ENCODE results near the gene DIO3.
"Not testable (repeated sequence)": the region's sequence is repeated elsewhere in the genome, so short reads cannot be mapped to it uniquely, and the experiment has no call there.

Gene DIO3

DNA sequence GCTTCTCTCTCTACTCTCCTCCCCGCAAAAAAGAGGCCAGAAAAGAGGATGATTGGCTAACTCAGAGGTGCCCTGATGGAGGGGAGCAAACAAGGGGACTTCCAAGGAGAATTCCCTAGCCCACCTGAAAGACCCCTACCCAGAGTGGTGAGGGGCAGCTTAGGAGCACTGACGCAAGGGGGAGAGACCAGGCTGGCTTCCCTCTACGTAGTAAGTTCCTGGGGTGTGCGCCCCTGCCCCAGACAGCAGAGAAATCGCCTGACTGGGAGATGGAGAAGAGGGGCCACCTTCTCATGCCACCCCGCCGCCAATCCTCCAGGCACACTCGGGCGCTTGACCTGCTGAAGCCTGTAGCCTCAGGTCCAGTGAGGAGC, 2.1 kb upstream of the DIO3 start:
- DNase-seq (ENCODE audit: low spot score): no peak

DNA sequence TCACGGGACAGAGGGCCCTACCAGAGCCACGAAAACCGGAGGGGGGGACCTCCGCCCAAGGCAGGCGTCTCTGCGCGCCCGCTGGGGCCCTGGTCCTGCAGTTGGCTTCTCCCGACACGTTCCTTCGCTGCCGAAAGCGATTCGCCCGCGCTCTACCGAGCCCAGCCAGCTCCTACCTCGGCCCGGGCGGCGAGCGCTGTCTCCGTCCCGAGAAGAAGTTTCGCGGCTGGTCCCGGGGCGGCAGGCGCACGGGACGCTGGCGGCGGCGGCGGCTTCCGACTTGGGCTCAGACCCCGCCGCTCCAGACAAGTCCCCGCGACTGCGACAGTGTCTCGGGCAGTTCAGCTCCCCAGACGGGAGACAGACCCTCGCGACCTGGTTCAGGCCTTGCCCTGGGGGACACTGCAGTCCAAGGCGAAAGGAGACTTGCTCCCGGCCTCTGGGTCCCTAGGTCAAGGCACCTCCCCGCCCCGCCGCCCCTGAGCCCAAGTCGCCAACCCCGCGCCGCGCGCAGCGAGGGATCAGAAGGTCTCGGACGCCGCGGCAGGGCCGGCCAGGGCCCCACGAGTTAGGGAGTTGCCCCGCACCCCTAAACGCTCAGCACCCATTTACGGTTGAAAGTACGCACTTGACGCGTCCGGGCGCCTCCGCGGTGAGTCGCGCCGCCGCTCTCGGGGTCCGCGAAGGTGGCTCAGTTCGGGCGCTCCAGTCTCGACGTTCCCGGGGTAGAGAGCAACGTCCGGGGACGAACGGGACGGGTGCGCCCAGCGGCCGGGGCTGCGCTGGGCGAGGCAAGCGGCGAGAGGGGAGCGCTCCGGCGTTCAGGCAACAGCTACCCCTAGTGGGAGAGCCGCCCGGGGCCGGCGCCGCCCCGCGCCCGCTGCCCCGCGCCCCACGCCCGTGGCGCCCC, 1.4 kb upstream of the DIO3 start:
- peak; percentile 22 for DNase-seq (ENCODE audit: low spot score)

DNA sequence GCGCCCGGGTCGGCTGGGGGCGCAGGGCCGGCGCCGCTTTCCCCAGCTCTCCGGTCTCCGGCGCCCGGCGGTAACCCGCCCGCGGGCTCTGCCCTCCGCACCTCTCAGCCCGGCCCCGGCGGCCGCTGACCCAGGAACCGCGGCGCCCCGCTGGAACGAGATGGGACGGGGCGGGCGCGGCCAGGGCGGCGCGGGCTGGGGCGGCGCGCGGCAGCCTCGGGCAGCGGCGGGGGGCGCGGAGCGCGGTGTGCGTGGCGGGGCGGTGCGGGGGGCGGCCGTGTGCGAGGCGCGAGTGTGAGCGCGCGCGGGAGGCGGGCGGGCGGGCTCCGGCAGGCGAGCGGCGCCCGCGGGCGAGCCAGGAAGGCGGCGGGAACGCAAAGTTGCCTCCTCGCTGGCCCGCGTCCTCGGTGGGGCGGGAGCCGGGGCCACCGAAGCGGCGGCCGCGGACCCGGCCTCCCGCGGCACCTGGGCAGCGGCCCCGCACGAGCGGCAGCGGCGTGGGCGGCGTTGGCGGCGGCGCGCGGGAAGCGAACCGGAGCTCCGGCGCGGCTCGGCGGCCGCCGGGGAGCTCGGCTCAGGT, 671 bp upstream of the DIO3 start:
- DNase-seq (ENCODE audit: low spot score): no peak

DNA sequence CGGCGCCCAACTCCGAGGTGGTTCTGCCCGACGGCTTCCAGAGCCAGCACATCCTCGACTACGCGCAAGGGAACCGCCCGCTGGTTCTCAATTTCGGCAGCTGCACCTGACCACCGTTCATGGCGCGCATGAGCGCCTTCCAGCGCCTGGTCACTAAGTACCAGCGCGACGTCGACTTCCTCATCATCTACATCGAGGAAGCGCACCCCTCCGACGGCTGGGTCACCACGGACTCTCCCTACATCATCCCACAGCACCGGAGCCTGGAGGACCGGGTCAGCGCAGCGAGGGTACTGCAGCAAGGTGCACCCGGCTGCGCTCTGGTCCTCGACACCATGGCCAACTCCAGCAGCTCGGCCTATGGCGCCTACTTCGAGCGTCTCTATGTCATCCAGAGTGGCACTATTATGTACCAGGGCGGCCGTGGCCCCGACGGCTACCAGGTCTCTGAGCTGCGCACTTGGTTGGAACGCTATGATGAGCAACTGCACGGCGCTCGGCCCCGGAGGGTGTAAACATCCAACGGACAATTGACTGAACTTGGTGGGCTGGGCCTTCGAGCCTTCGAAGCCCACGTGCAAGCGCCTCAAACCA, 699 bp downstream of the DIO3 start:
- DNase-seq (ENCODE audit: low spot score): no peak

DNA sequence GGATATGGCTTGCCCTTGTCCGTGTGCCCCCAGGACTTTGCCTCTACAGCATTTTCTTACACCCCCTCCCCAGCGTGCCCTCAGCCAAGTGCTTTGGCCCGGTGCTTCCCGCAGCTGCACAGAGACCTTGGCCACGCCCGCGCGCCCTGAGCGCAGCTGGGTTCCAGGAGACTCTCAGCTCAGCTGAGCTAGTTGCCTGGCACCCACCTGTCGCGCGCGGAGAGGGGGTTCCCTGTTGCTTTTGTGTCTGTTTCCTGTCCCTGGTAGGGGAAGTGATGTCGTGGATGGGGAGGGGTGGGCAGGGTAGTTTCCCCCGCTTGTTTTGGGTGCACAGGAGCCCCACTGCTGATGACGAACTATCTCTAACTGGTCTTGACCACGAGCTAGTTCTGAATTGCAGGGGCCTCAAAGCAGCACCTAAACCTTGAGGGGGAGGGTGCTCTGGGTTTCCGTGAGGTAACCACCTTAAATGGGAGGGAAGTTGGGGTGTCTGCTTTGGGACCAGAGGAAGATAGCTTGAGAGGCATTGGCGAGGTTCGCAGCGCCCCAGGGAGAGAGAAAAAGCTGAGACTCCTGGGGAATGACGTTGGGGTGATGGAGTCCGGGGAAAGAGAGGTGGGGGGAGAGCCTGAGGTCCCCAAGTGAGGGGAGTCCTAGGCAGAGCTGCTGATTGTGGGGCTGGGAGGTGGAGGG, 1.5 kb downstream of the DIO3 start:
- DNase-seq (ENCODE audit: low spot score): no peak

DNA sequence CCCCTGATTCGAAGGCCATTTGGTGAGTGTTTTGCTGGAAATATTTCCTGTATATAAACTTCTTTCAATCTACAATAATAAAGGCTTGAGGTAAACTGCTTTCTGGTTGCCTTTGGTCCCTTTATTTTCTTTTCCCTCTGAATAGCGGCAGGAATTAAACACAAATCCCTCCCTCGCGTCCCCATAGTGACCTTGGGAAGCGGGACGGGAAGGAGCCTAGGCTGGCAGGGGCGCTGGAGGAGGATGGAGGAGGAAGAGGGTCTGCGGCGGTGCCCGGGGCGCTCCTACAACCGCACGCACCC, 2.0 kb downstream of the DIO3 start:
- no peak for DNase-seq (ENCODE audit: low spot score)

DNA sequence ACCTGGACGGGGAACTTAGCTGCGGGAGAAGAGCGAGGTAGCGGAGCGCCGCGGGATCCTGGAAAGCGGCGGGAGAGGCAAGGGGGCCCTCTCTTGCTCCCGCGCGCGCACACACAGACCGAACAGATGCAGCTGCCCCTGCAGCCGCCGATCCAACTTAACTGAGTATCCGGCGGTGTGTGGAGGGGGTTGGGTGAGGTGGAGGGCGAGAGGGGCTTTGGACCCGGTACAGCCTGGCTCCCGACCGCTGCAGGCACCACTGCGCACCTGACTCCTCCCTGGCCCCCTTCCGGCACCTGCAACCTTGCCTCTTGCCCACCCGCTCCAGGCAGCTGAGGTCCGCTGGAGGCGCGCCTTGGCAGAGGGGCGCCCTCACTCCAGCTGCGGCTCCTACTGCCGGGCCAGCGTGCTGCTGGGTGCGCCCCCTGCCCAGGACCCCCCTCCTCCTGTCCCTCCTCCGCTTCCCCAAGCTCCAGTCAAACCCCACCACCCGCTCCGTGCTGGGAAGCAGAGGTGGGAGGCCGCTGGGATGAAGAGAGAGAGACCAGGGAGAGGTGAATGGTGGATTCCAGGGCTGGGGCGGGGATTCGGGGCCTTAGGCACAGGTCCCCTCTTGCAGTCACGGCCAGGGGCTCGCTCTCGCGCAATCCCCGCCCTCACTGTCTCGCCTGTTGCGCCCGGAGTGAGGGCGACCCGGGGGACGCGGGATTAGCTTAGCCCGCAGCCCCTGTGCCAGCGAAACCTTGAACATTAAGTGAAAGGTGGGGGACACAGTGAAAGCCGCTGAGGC, 2.6 kb downstream of the DIO3 start:
- no peak for DNase-seq (ENCODE audit: low spot score)

DNA sequence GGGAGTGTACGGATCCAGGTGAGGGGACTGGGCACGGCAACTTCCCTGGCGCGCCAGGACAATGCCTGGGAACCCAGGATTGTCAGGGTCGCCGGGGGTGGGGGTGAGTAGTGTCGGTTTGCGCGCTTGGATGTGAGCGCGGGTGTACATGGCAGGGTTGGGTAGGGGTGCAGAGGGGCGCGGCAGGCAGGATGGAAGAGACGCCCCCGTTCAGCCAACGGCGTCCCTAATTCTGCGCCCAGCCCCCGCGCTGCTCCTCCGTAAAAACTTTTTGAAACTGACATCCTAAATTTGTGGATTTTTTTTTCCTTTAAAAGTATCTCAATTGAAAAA, 3.1 kb downstream of the DIO3 start:
- no peak for DNase-seq (ENCODE audit: low spot score)

DNA sequence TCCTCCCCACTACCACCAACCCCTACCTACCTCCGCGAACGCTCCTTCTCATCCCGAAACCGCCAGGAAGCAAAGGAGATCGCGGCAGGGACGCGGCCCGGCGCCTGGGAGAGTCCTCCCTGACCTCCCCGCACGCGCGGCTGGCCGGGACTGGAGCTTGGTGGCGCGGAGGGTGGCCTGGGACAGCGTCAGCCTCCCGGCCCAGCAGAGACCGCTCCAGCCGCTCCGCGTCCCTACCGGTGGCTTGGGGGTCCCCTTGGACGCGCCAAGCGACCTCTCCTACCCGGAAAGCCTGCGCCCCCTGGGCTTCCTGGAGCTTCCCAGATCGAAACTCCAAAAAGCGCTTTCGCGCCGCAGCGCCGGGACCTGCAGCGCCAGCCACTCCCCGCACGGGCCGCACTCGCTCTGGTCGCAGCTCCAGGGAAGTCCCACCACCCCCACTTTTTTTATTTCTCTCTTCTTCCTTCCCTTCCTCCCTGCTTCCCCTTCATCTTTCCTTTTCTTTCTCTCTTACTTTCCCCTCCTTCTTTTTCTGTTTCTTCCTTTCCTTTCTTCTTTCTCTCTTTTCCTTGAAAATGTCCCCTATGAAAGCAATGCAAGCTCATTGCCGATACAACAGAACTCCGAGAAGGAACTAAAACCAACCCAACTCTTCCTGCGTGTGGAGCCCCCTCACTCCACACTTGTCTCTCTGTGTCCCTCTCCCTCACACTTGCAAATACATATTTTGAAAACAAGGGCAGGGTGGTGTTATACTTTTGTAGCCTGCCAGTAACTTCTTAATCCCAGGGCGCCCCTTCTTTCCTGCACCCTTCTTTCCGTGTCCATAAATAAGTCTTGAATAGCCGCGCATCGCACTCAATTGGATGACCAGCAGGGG, 3.8 kb downstream of the DIO3 start:
- no peak for DNase-seq (ENCODE audit: low spot score)

DNA sequence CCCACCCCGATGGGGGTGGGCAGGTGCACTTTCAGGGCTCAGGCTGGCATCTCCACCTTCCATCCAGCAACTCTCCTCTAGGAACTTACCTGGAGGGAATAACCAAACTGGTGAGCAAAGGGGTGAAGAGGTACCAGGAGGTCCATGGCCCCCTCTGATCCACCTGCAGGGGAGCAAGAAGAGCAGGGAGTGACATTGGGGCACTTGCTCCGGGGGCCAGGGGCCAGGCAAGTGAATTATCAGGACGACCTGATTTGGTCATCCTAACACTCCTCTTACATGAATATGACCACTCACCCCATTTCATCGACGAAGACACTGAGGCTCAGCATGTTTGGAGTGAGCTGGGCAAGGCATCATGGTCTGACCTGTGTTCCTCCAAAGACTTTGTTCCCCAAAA, 6.0 kb downstream of the DIO3 start:
- DNase-seq (ENCODE audit: low spot score): no peak

DNA sequence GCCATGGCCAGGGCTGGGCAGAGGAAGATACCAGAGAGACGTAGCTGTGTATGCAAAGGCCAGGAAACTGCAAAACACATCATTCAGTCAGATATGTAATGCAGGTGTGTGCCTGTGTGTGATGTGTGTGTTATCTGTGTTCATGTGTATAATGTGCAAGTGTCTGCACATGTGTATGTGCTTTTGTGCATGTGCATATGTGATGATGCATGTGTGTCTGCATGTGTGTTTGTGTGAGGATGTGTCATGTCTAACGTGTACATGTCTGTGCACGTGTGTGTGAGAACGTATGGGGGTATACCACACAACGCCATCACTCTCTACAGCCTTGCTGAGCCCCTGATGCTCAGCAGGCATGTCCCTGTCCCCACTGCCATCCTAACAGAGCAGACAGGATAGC, 9.7 kb downstream of the DIO3 start:
- DNase-seq (ENCODE audit: low spot score): no peak

DNA sequence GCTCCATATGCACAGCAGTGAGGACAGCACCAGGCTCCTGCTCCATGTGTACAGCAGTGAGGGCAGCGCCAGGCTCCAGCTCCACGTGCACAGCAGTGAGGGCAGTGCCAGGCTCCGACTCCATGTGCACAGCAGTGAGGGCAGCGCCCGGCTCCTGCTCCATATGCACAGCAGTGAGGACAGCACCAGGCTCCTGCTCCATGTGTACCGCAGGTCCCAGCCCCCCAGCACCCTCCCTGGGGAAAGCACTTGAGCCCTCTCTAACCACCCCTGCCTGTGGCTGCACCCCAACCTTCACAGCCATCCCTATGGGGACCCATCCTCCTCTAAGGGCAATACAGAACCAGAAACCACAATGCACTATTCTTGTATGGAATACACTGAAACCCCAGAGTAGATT, 11.2 kb downstream of the DIO3 start:
- DNase-seq (ENCODE audit: low spot score): not testable (repeated sequence)

DNA sequence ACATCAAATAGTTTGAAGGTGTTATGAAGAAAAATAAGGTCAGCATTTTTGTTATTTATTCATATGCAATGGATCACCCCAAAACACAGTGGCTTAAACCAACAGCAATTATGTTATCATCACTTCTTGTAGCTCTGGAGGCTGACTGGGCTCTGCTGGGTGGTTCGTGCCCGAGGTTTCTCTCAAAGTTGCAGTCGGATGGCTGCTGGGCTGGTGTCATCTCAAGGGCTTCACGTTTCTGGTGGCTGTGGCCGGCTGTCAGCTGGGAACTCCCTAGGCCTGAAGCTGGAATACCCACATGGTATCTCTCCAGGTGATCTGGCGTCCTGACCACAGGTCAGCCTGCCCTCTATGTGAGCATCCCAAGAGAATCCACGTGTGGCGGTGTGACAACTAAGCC, 12.0 kb downstream of the DIO3 start:
- no peak for DNase-seq (ENCODE audit: low spot score)

DNA sequence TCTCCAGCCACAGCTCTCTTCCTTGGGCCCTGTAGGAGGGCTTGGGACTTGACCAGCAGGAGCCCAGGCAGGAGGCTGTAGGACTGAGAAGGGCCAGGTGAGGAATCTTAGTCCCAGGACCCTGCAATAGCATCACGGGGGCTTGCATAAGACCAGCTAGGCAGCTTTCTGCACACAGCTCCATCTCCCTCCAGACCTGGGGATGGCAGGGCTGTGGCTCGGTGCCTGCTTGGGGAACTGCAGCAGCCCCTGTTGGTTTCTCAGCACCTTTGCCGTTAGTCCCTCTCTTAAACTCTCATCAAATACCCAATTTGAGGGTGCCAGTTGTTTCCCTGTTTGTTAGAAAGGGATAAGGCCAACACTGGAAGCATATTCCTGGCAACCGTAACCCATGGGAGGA, 14.3 kb downstream of the DIO3 start:
- no peak for DNase-seq (ENCODE audit: low spot score)

DNA sequence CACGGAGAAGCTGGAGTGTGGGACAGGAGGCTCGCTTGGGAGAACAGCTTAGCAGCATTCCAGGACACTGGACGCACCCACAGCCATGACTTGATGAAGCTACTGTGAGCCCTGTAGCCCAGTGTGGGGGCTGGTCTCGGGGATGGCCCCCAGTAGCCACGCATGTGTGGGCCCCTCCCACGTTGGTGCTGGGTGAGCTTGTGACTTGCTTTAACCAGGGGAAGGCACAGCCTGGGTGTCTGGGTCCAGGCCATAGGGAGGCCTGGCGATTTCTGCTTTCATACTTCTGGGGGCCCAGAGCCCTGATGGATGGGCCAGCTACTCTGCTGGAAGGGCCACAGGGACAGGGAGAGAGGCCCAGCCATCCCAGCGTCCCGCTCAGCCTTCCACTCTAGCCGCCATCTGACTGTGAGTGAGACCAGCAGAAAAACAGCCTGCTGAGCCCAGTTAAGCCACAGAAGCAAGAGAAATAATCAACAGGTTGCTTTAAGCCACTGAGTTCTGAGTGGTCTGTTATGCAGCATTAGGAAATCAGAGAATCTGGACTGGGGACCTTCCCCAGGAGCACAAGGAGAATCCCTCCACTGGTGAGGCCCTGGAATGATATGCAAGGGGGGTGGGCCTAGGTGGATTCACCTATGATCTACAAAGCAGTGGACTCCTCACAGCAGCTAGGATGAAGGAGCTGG, 16.1 kb downstream of the DIO3 start:
- no peak for DNase-seq (ENCODE audit: low spot score)

DNA sequence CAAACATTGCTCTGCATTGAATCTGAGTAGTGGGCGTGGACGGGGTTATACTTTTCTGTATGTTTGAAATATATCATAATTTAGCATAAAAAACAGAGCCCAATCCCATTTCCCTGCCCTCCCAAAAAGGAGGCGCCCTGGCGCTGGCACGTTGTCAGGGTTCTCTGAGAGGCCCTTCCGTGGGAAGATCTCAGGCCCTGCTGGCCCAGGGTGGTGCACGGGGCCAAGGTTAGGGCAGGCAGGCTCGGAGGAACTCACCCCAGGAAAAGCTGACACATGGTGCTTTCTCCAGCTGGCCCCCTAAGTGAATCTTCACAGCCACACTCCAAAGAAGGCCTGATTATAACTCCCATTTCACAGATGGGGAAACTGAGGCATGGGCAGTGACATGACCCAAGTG, 17.2 kb downstream of the DIO3 start:
- DNase-seq (ENCODE audit: low spot score): no peak

DNA sequence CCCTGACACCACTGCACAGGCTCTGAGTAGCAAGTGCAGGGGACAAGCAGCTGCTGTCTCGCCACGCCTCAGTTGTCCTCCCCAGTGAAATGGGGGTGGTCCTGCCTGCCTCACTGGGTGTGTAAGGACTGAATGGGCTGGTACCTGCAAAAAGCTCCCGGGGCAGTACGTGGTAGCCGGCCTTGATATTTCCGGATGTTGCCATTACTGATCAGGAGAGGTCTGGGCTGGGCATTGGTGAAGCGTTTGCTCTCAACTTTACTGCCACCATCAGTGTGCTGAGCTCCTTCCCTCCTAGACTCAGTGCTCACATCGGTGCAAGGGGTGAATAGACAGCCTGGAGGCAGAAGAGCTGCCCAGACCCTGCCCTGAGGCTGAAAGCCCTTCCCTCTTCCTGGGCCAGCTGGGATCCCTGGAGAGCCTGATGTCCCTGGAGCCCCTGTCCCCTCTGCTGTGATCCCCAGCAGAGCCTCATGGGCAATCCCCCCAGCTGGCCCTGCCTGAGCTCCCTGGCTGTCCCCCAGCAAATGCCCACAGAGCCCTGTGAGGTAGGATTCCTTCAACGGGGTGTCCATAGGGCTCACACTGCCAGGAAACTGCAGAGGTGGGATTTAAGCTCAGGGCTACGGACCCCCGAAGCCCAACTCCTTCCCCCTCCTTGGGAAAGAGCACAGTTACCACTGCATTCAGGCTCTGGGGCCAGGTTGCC, 18.2 kb downstream of the DIO3 start:
- no peak for DNase-seq (ENCODE audit: low spot score)

DNA sequence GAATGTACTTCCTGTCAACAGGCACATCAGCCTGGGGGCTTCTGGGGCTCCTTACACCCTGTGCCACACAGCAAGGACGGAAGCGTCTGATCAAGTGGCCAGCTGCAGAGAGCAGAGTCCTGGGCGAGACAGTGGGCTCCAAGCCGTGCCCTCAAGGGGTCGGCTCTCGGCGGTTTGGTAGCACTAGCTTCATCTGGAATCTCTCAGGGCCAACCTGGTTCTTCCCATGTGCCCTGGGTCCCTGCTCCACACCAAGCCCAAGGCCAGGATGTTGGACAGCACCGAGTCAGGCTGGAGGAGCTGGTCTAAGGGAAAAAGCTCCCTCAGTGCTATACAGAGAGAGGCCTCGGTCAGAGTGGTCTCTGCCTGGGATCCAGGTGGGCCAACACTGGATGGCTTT, 20.5 kb downstream of the DIO3 start:
- no peak for DNase-seq (ENCODE audit: low spot score)

DNA sequence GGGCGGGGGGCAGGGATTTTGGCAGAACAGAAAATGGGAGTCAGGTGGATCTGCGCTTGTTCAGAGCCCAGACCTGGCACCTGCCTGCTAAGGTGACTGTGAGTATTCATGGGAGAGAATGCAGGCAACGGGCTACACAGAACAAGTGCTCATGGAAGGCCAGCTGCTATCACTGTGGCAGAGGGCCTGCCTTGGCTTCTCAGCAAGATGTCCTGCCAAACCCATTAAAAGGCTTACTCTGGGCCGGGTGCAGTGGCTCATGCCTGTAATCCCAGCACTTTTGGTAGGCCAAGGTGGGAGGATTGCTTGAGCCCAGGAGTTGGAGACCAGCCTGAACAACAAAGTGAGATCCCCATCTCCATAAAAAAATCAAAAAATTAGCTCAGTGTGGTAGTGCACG, 21.0 kb downstream of the DIO3 start:
- no peak for DNase-seq (ENCODE audit: low spot score)

DNA sequence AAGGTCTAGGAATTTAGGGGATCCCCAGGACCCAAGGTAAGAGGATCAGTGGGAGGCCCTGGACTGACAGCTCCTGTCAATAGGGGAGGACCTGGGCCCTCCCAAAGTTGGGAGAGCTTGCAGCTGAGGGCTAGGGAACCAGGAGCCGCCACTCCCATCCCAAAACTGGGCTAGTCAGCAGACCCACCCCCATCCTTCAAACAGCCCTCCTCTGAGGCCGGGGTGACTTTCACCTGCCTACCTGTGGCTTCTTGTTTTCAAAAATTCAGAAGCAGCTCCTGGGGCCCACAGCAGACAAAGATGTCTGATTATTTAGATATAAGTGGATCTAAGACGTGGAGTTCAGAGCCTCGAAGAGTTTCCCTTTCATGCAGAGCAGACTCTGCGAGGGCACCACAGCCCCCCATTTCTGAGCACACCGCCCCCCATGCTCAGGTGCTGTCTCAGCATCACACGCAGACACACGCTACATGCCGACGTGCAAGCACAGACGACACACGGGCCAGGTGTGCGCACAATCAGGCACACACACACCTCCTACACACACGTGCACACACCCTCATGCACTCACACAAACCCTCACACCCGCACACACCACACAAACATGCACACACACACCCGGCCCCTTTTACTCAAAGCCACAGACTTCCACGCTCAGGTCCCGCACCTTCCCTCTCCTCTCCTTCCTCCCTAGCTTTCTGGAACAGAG, 21.9 kb downstream of the DIO3 start:
- DNase-seq (ENCODE audit: low spot score): no peak
